GM12872 (cell line): ENCODE data around the gene KIFC3.

ENCODE experiments used
- CTCF ChIP-seq: IDR thresholded peaks from 3 replicates; pipeline ENCODE4 v1.5.1; 2011; ENCODE audit warnings: low read depth, mild to moderate bottlenecking, low read length, moderate library complexity; ENCODE audit not compliant: insufficient read depth

The KIFC3 gene

GRCh38 chr16:57728336-57729181 is 73.7 kb downstream of the KIFC3 start:
- TF ChIP-seq CTCF = no peak

- TF ChIP-seq CTCF = no peak; the same call in 2 of the 3 replicates
These were observed 74.7 kb downstream of the KIFC3 start for GRCh38 chr16:57727610-57728009.

GRCh38 chr16:57726433-57726947 is 75.8 kb downstream of the KIFC3 start:
- no peak for TF ChIP-seq CTCF

GRCh38 chr16:57725976-57726375 is 76.3 kb downstream of the KIFC3 start:
- no peak for TF ChIP-seq CTCF

GRCh38 chr16:57725554-57725953 is 76.7 kb downstream of the KIFC3 start:
- no peak for TF ChIP-seq CTCF

GRCh38 chr16:57725151-57725550 is 77.1 kb downstream of the KIFC3 start:
- TF ChIP-seq CTCF = no peak

- TF ChIP-seq CTCF = no peak
These were observed 77.8 kb downstream of the KIFC3 start for GRCh38 chr16:57724531-57724930.
